GM10266 (cell line): Measurements from ENCODE around the gene POLL.
"Not testable (repeated sequence)": the region's sequence is repeated elsewhere in the genome, so short reads cannot be mapped to it uniquely, and the experiment has no call there.

Experiments used
- DNase-seq: peaks from one replicate; pipeline ENCODE4 v3.0.0; 2012; ENCODE audit errors: extremely low spot score
- CTCF ChIP-seq: IDR thresholded peaks from 2 replicates; pipeline ENCODE4 v1.5.1; 2012; ENCODE audit warnings: mild to moderate bottlenecking, low read depth; ENCODE audit not compliant: control insufficient read depth, insufficient read depth; ENCODE audit errors: missing control alignments

Gene POLL

GRCh38 chr10:101587725-101588653 lies at the start of gene POLL, which contains the start of gene DPCD:
Gene POLL (minus strand): TSS chr10:101588257. CDS start chr10:101587360, 897 bp downstream.
Gene DPCD (plus strand): TSS chr10:101588321. CDS start chr10:101588337, 16 bp downstream.
- no peak for TF ChIP-seq CTCF
- peak; percentile 94 for DNase-seq

GRCh38 chr10:101633510-101633909 lies 45.5 kb upstream of the POLL start:
- DNase-seq: not testable (repeated sequence)

- no peak for DNase-seq
- TF ChIP-seq CTCF: no peak
Measured at GRCh38 chr10:101631821-101632475, 43.9 kb upstream of the POLL start.

- no peak for DNase-seq
- TF ChIP-seq CTCF: no peak
Measured at GRCh38 chr10:101630633-101630920, 42.5 kb upstream of the POLL start.

- TF ChIP-seq CTCF: no peak
- DNase-seq: no peak
Measured at GRCh38 chr10:101629837-101630632, 42.0 kb upstream of the POLL start.

- DNase-seq: no peak
- TF ChIP-seq CTCF: no peak
Measured at GRCh38 chr10:101625821-101626412, 37.9 kb upstream of the POLL start.

GRCh38 chr10:101624526-101625102 lies 36.6 kb upstream of the POLL start:
- no peak for TF ChIP-seq CTCF
- DNase-seq: no peak
